H1 (cell line): ENCODE data around the gene EMD. TPM values are rescaled to one million over a fixed set of nuclear protein-coding genes. Genes with fewer than 3 reads are reported as not detected.
A peak's percentile ranks its signal among the peaks of the same experiment; 100 is the strongest.

Experiments
- CTCF ChIA-PET: fragments of 300-600 bp; sonication (Branson Sonifier 250); formaldehyde crosslinking; loops from one replicate; lab custom pipeline; 2021; ENCODE audit not compliant: partially characterized antibody; lab: Charles Lee
- POLR2A ChIA-PET: fragments of 300-600 bp; sonication (Branson Sonifier 250); formaldehyde crosslinking; loops from one replicate; lab custom pipeline; 2021; ENCODE audit warnings: inconsistent platforms; ENCODE audit not compliant: partially characterized antibody; lab: Charles Lee
- DNase-seq, 2 experiments: peaks; one replicate each; pipeline versions ENCODE4 v3.0.0 to v3.0.0-alpha.2; 2010 to 2022; ENCODE audit warnings: low spot score in 2 of 2, low read depth in 1 of 2, mixed read lengths in 1 of 2
- FAIRE-seq: peaks from 2 replicates; lab custom pipeline; 2011; peaks lifted over from hg19 to GRCh38; lab: Jason Lieb, UNC
- H2AFZ ChIP-seq: 2 replicates; pipeline ENCODE4 v1.8.1; 2012; ENCODE audit warnings: low read length, inconsistent platforms
- H2AK5ac ChIP-seq: 2 replicates; pipeline ENCODE4 v1.6.1; 2013; ENCODE audit warnings: low read depth, low read length
- H2BK120ac ChIP-seq: replicated peaks from 2 replicates; pipeline ENCODE3; 2013; ENCODE audit warnings: low read depth, low read length, inconsistent platforms
- H2BK12ac ChIP-seq: 2 replicates; pipeline ENCODE4 v1.6.1; 2013; ENCODE audit warnings: low read depth, low read length
- H2BK15ac ChIP-seq: 2 replicates; pipeline ENCODE4 v1.6.1; 2013; ENCODE audit warnings: low read length
- H2BK20ac ChIP-seq: 2 replicates; pipeline ENCODE4 v1.6.1; 2013; ENCODE audit warnings: low read length
- H2BK5ac ChIP-seq: 2 replicates; pipeline ENCODE4 v1.6.1; 2013; ENCODE audit warnings: low read depth, low read length
- H3K14ac ChIP-seq: 2 replicates; pipeline ENCODE4 v1.6.1; 2013; ENCODE audit warnings: inconsistent platforms; ENCODE audit not compliant: insufficient read length
- H3K18ac ChIP-seq: 2 replicates; pipeline ENCODE4 v1.6.1; 2013; ENCODE audit warnings: low read length; ENCODE audit errors: extremely low read depth
- H3K23ac ChIP-seq: 2 replicates; pipeline ENCODE4 v1.6.1; 2013; ENCODE audit warnings: inconsistent platforms; ENCODE audit not compliant: insufficient read length
- H3K23me2 ChIP-seq: 2 replicates; pipeline ENCODE4 v1.6.1; 2013; ENCODE audit warnings: low read depth, low read length
- H3K27ac ChIP-seq: 2 replicates; pipeline ENCODE4 v1.6.1; 2011; ENCODE audit warnings: low read depth, low read length, inconsistent platforms
- H3K27me3 ChIP-seq, 4 experiments: replicated peaks in 1 of 4; 1 replicate in 1 of 4; 2 replicates in 3 of 4; pipeline versions ENCODE4 v1.6.1 to v1.8.1; 2011 to 2013; ENCODE audit warnings: low read length in 3 of 4, mild to moderate bottlenecking in 3 of 4, inconsistent platforms in 2 of 4, mixed read lengths in 2 of 4, moderate library complexity in 1 of 4; ENCODE audit not compliant: control insufficient read depth in 3 of 4, insufficient read depth in 3 of 4; ENCODE audit errors: extremely low read depth in 1 of 4
- H3K36me3 ChIP-seq, 4 experiments: 2 replicates each; pipeline versions ENCODE4 v1.6.1 to v1.8.1; 2011 to 2013; ENCODE audit warnings: mild to moderate bottlenecking in 4 of 4, low read length in 3 of 4, moderate library complexity in 2 of 4, control low read depth in 1 of 4, inconsistent platforms in 1 of 4; ENCODE audit not compliant: insufficient read depth in 4 of 4, control insufficient read depth in 2 of 4
- H3K4ac ChIP-seq: replicated peaks from 2 replicates; pipeline ENCODE3; 2013; ENCODE audit warnings: low read length, low read depth, mixed read lengths, inconsistent platforms; ENCODE audit not compliant: insufficient read length
- H3K4me1 ChIP-seq, 4 experiments: replicated peaks in 1 of 4; 1 replicate in 1 of 4; 2 replicates in 3 of 4; pipeline versions ENCODE4 v1.6.1 to v1.8.1; 2011 to 2013; ENCODE audit warnings: low read length in 3 of 4, inconsistent platforms in 2 of 4, mixed read lengths in 1 of 4; ENCODE audit not compliant: insufficient read depth in 4 of 4, control insufficient read depth in 3 of 4
- H3K4me2 ChIP-seq, 2 experiments: 2 replicates each; pipeline versions ENCODE4 v1.6.1 to v1.8.1; 2011 to 2013; ENCODE audit warnings: low read depth in 2 of 2, low read length in 2 of 2, control low read depth in 1 of 2, inconsistent platforms in 1 of 2, mild to moderate bottlenecking in 1 of 2; ENCODE audit not compliant: insufficient read depth in 1 of 2
- H3K4me3 ChIP-seq, 4 experiments: fragments of 200-600, 300-600 bp in 1 of 4; sonication (generic), shearing (Covaris generic), sonication (Bioruptor Twin) in 1 of 4; 2 replicates each; pipeline versions ENCODE4 v1.5.1 to v1.8.1; 2011 to 2016; ENCODE audit warnings: low read length in 4 of 4, low read depth in 3 of 4, control low read depth in 2 of 4, inconsistent platforms in 2 of 4, mild to moderate bottlenecking in 2 of 4, mixed read lengths in 1 of 4, moderate library complexity in 1 of 4; ENCODE audit not compliant: insufficient read depth in 2 of 4; ENCODE audit errors: extremely low read depth in 1 of 4
- H3K56ac ChIP-seq: replicated peaks from 2 replicates; pipeline ENCODE3; 2013; ENCODE audit warnings: low read depth, mild to moderate bottlenecking, mixed read lengths, low read length, inconsistent platforms; ENCODE audit not compliant: insufficient read length
- H3K79me1 ChIP-seq: 2 replicates; pipeline ENCODE4 v1.6.1; 2013; ENCODE audit warnings: low read depth, low read length, control low read depth
- H3K79me2 ChIP-seq, 2 experiments: 2 replicates each; pipeline versions ENCODE4 v1.6.1 to v1.8.1; 2012 to 2013; ENCODE audit warnings: low read length in 2 of 2, mild to moderate bottlenecking in 2 of 2, inconsistent platforms in 1 of 2; ENCODE audit not compliant: insufficient read depth in 2 of 2, control insufficient read depth in 1 of 2
- H3K9ac ChIP-seq, 4 experiments: replicated peaks in 1 of 4; 1 replicate in 1 of 4; 2 replicates in 3 of 4; pipeline versions ENCODE4 v1.6.1 to v1.8.1; 2011 to 2013; ENCODE audit warnings: low read depth in 3 of 4, low read length in 3 of 4, control low read depth in 2 of 4, mild to moderate bottlenecking in 2 of 4, moderate library complexity in 2 of 4, inconsistent platforms in 1 of 4; ENCODE audit errors: extremely low read depth in 1 of 4
- H3K9me3 ChIP-seq, 2 experiments: 2 replicates each; pipeline versions ENCODE4 v1.6.1 to v1.8.1; 2012 to 2013; ENCODE audit warnings: mild to moderate bottlenecking in 2 of 2, moderate library complexity in 2 of 2, control low read depth in 1 of 2, inconsistent platforms in 1 of 2, low read depth in 1 of 2, low read length in 1 of 2, mixed read lengths in 1 of 2; ENCODE audit not compliant: insufficient read depth in 2 of 2
- H4K20me1 ChIP-seq, 2 experiments: replicated peaks in 1 of 2; 2 replicates each; pipeline versions ENCODE3 to v1.8.1; 2011 to 2013; ENCODE audit warnings: inconsistent platforms in 2 of 2, low read length in 2 of 2, mild to moderate bottlenecking in 1 of 2; ENCODE audit not compliant: insufficient read depth in 2 of 2, control insufficient read depth in 1 of 2
- H4K5ac ChIP-seq: 2 replicates; pipeline ENCODE4 v1.6.1; 2013; ENCODE audit warnings: low read length, low read depth, mixed read lengths, inconsistent platforms; ENCODE audit not compliant: insufficient read length
- H4K8ac ChIP-seq: 2 replicates; pipeline ENCODE4 v1.8.0; 2013; ENCODE audit warnings: mild to moderate bottlenecking, moderate library complexity, low read length, inconsistent platforms; ENCODE audit not compliant: insufficient read depth; ENCODE audit errors: extremely low read depth
- H4K91ac ChIP-seq: replicated peaks from 2 replicates; pipeline ENCODE3; 2013; ENCODE audit warnings: low read length, mixed read lengths, inconsistent platforms; ENCODE audit not compliant: insufficient read length
- CHD2 ChIP-seq: IDR thresholded peaks from 2 replicates; pipeline ENCODE4 v1.6.1; 2012; ENCODE audit warnings: low read length, improper control_type of control experiment
- RFX5 ChIP-seq: IDR thresholded peaks from 2 replicates; pipeline ENCODE4 v1.6.1; 2011; ENCODE audit warnings: low read depth, low read length, improper control_type of control experiment, borderline replicate concordance
- TAF7 ChIP-seq: optimal IDR thresholded peaks from 2 replicates; pipeline ENCODE3; 2011; ENCODE audit warnings: low read depth, mild to moderate bottlenecking, inconsistent platforms, low read length, moderate library complexity, borderline replicate concordance
- USF2 ChIP-seq: IDR thresholded peaks from 2 replicates; pipeline ENCODE4 v1.6.1; 2011; ENCODE audit warnings: low read length, improper control_type of control experiment
- WGBS, 2 experiments: shearing (Covaris generic) in 1 of 2; methylation state at CpG; one replicate each; pipeline versions ENCODE4 v1.1.6 to v1.1.7; 2013 to 2015; ENCODE audit warnings: low lambda C conversion rate in 2 of 2, mixed read lengths in 2 of 2, inconsistent platforms in 1 of 2, low coverage in 1 of 2, missing lambda C conversion rate in 1 of 2; ENCODE audit not compliant: insufficient replicate concordance in 2 of 2, insufficient coverage in 1 of 2, insufficient read length in 1 of 2; ENCODE audit errors: extremely low coverage in 1 of 2, missing lambda C conversion rate in 1 of 2; 5-methylcytosine and 5-hydroxymethylcytosine counted together
- polyA plus RNA-seq, 7 experiments: library from polyadenylated mRNA; depleted of rRNA in 3 of 7; stranded (reverse) in 5 of 7; unstranded in 2 of 7; fragments of >200 nt in 5 of 7; fragments of 200-250 nt in 2 of 7; gene quantifications; 1 replicate in 5 of 7; 2 replicates in 1 of 7; 4 replicates in 1 of 7; pipeline versions ENCODE4 v1.2.1 to v1.2.3, GENCODE V29; 2011 to 2013; ENCODE audit warnings: missing spikeins in 2 of 7, mixed read lengths in 2 of 7
- total RNA-seq: library from RNA; stranded (reverse); fragmentation: NEBNext Ultra II Directional; extraction: Animal tissue kit (Norgen Biotek cat#: 25700); gene quantifications from 2 replicates; pipeline ENCODE4 v1.2.1, GENCODE V29; 2021
- TF ChIP-seq, protein P1 (sequence below), 3 experiments: IDR thresholded peaks; 1 replicate in 2 of 3; 2 replicates in 1 of 3; pipeline versions ENCODE4 v1.5.1 to v1.6.1; 2011; ENCODE audit warnings: low read length in 3 of 3, mild to moderate bottlenecking in 3 of 3, inconsistent platforms in 2 of 3, low read depth in 1 of 3, moderate library complexity in 1 of 3; ENCODE audit not compliant: insufficient read depth in 1 of 3; ENCODE audit errors: control extremely low read depth in 1 of 3
- TF ChIP-seq, protein P2 (sequence below): IDR thresholded peaks from 2 replicates; pipeline ENCODE4 v1.6.1; 2011; ENCODE audit warnings: low read depth, mild to moderate bottlenecking, low read length; ENCODE audit not compliant: insufficient read depth

EMD gene
- total and polyA plus RNA-seq, 2 of the 8 experiments (the other 6 are each of a cell fraction or from before 2014, with no cell fraction given), result 45.5 to 109 TPM

DNA sequence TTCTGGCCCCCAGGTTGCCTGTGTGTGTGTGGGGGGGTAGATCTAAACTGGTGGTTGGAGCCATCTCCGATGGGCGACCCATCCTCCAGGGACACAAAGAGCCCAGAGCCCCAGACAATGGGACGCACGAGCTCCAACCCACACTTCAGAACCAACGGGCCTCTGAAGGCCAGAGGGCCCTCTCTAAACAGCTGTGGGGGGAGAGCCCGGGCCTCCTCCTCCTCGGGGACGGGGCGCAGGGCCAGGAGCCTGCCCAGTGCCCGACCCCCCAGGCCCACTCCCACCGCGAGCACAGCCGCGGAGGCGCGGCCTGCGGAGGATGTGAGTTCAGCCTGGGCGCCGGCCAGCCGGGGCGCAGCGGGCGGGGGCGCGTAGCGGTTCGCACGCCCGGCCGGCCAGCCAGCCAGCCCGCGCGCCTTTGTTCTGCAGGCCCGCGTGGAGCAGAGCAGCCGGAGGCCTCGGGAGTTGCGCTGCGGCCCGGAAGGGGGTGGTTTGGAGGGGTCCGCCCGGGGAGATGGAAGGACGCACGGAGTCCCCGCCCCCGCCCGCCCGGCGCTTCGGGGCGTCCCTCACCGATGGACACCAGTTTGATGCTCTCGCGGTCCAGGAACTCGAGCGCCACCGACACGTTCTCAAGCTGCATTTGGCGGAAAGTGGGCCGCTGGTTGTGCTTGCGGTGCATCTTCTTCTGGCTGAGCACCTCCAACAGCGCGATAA lies 8.6 kb upstream of the EMD start:
- peaks cover 11 to 20% of the 10 kb centered on the region in 2 experiments for H4K20me1 ChIP-seq
- TF ChIP-seq USF2, result 0 out of 2 replicates have a peak, but pooled peaks have one; percentile 24
- TF ChIP-seq, protein P1, sequence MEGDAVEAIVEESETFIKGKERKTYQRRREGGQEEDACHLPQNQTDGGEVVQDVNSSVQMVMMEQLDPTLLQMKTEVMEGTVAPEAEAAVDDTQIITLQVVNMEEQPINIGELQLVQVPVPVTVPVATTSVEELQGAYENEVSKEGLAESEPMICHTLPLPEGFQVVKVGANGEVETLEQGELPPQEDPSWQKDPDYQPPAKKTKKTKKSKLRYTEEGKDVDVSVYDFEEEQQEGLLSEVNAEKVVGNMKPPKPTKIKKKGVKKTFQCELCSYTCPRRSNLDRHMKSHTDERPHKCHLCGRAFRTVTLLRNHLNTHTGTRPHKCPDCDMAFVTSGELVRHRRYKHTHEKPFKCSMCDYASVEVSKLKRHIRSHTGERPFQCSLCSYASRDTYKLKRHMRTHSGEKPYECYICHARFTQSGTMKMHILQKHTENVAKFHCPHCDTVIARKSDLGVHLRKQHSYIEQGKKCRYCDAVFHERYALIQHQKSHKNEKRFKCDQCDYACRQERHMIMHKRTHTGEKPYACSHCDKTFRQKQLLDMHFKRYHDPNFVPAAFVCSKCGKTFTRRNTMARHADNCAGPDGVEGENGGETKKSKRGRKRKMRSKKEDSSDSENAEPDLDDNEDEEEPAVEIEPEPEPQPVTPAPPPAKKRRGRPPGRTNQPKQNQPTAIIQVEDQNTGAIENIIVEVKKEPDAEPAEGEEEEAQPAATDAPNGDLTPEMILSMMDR (IDR thresholded peaks at IDR 0.05; ENCODE audit: control extremely low read depth in 1 of 3, insufficient read depth in 1 of 3, low read depth in 1 of 3, low read length in 3 of 3), result no peak
- 0 out of 2 replicates have a peak, but pooled peaks have one; percentile 6 for TF ChIP-seq CHD2
- TF ChIP-seq RFX5, result no peak
- TF ChIP-seq, protein P2, sequence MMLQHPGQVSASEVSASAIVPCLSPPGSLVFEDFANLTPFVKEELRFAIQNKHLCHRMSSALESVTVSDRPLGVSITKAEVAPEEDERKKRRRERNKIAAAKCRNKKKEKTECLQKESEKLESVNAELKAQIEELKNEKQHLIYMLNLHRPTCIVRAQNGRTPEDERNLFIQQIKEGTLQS, result no peak
- TF ChIP-seq TAF7, result peak; percentile 7

More for the DNA sequence above, 8.6 kb upstream of the EMD start:
- Histone ChIP-seq H2AK5ac (peak overlapping the region; percentile 48; the same call in 1 of the 2 replicates), H4K8ac (peak overlapping the region; percentile 93), H3K9me3 (no peaks in the 10 kb centered on the region), H2BK15ac (no peak overlapping the region), H3K18ac (peak overlapping the region; percentile 90; the same call in 1 of the 2 replicates), H2BK20ac (no peak overlapping the region), H4K91ac (peak overlapping the region; percentile 91), H3K23ac (no peak overlapping the region), H3K56ac (peak overlapping the region; percentile 82), H3K4me2 (peak overlapping the region; percentile 82 to 86), H3K4me3 (peak overlapping the region; percentile 82 to 96 (median 90)), H3K79me2 (peaks cover 8 to 50% of the 10 kb centered on the region in 2 experiments; a peak in 3 of 4 replicates), H3K36me3 (peaks cover 17 to 37% (median 26%) of the 10 kb centered on the region in 4 experiments), H3K79me1 (peaks cover 3% of the 10 kb centered on the region; the same call in 1 of the 2 replicates), H3K23me2 (peaks cover 5% of the 10 kb centered on the region; the same call in 1 of the 2 replicates), H2BK12ac (0 out of 2 replicates have a peak overlapping the region, but pooled peaks have one; percentile 50), H3K4me1 (peaks cover 0 to 18% (median 11%) of the 10 kb centered on the region in 4 experiments; a peak in 6 of 7 replicates), H3K14ac (no peak overlapping the region), H3K9ac (peak overlapping the region; percentile 92 to 97 (median 94)), H3K27me3 (no peaks in the 10 kb centered on the region; a peak in 2 of 7 replicates), H4K5ac (peak overlapping the region; percentile 67), H3K4ac (no peak overlapping the region), H2AFZ (no peak overlapping the region), H2BK5ac (peak overlapping the region; percentile 96), H2BK120ac (no peak overlapping the region), H3K27ac (peak overlapping the region; percentile 97)
- 0% methylated on average over 4 of the region's 63 CpGs; no CpG with 5 or more reads in 1 of the 2 experiments for WGBS, 2 experiments
- ChIA-PET POLR2A (interaction anchor here (0.6 to 11.8 kb wide), 13 partner anchors 11 to 399 kb away, joined by 3 to 348 read pairs (median 3); partner anchors contain the start of genes DNASE1L1, EMD, HCFC1 and RPL10), CTCF (interaction anchor here (0.5 kb wide), 1 partner anchor 166 kb away, joined by 3 read pairs; no protein-coding TSS in a partner anchor)
- no peak for DNase-seq
- no peak for FAIRE-seq
